H9 (cell line): Measurements from ENCODE around the gene FBXO30. TPM values are rescaled to one million over a fixed set of nuclear protein-coding genes. Genes with fewer than 3 reads are reported as not detected.

Source experiments
- DNase-seq: peaks from one replicate; pipeline ENCODE4 v3.0.0-alpha.2; 2017
- H2AFZ ChIP-seq: one replicate; pipeline ENCODE4 v1.6.1; 2013; ENCODE audit warnings: mild to moderate bottlenecking, low read length, control low read depth, moderate library complexity
- H2AK5ac ChIP-seq: 2 replicates; pipeline ENCODE4 v1.6.1; 2013; ENCODE audit warnings: low read length, control low read depth, mixed read lengths; ENCODE audit not compliant: insufficient read length
- H2BK120ac ChIP-seq: one replicate; pipeline ENCODE4 v1.6.1; 2013; ENCODE audit warnings: low read depth, mild to moderate bottlenecking, low read length, control low read depth, inconsistent platforms; ENCODE audit not compliant: poor library complexity, severe bottlenecking
- H2BK12ac ChIP-seq: 2 replicates; pipeline ENCODE4 v1.6.1; 2013; ENCODE audit warnings: low read length, control low read depth, mixed read lengths, low read depth; ENCODE audit not compliant: insufficient read length
- H2BK15ac ChIP-seq: 2 replicates; pipeline ENCODE4 v1.6.1; 2013; ENCODE audit warnings: low read depth, low read length, control low read depth
- H2BK20ac ChIP-seq: one replicate; pipeline ENCODE4 v1.6.1; 2013; ENCODE audit warnings: low read depth, mild to moderate bottlenecking, low read length, control low read depth, inconsistent platforms; ENCODE audit not compliant: poor library complexity, severe bottlenecking
- H2BK5ac ChIP-seq: 2 replicates; pipeline ENCODE4 v1.6.1; 2013; ENCODE audit warnings: low read length, control low read depth, mixed read lengths; ENCODE audit not compliant: insufficient read length
- H3K14ac ChIP-seq: 2 replicates; pipeline ENCODE4 v1.6.1; 2013; ENCODE audit warnings: low read length, control low read depth; ENCODE audit not compliant: insufficient read depth
- H3K18ac ChIP-seq: 2 replicates; pipeline ENCODE4 v1.6.1; 2013; ENCODE audit warnings: low read depth, mild to moderate bottlenecking, mixed read lengths, low read length, control low read depth; ENCODE audit not compliant: insufficient read length
- H3K23ac ChIP-seq: 2 replicates; pipeline ENCODE4 v1.6.1; 2013; ENCODE audit warnings: low read length, control low read depth, mixed read lengths, low read depth; ENCODE audit not compliant: insufficient read length
- H3K23me2 ChIP-seq: 2 replicates; pipeline ENCODE4 v1.6.1; 2013; ENCODE audit warnings: low read depth, mild to moderate bottlenecking, mixed read lengths, low read length, control low read depth; ENCODE audit not compliant: insufficient read length, poor library complexity, severe bottlenecking
- H3K27ac ChIP-seq: 2 replicates; pipeline ENCODE4 v1.5.1; 2013; ENCODE audit warnings: low read length, control low read depth, mixed read lengths, low read depth; ENCODE audit not compliant: insufficient read length
- H3K27me3 ChIP-seq: 2 replicates; pipeline ENCODE4 v1.6.1; 2013; ENCODE audit warnings: low read length, control low read depth, inconsistent platforms; ENCODE audit not compliant: insufficient read depth
- H3K4ac ChIP-seq: 2 replicates; pipeline ENCODE4 v1.6.1; 2013; ENCODE audit warnings: low read depth, mild to moderate bottlenecking, control low read depth, inconsistent platforms, low read length, moderate library complexity
- H3K4me1 ChIP-seq: 2 replicates; pipeline ENCODE4 v1.6.1; 2013; ENCODE audit warnings: low read length, control low read depth, inconsistent platforms; ENCODE audit not compliant: insufficient read depth
- H3K4me2 ChIP-seq: 2 replicates; pipeline ENCODE4 v1.6.1; 2013; ENCODE audit warnings: low read length, control low read depth, mixed read lengths; ENCODE audit not compliant: insufficient read length, insufficient read depth
- H3K56ac ChIP-seq: 2 replicates; pipeline ENCODE4 v1.6.1; 2013; ENCODE audit warnings: low read depth, mild to moderate bottlenecking, mixed read lengths, low read length, control low read depth; ENCODE audit not compliant: insufficient read length
- H3K79me1 ChIP-seq: 2 replicates; pipeline ENCODE4 v1.6.1; 2013; ENCODE audit warnings: low read depth, mild to moderate bottlenecking, moderate library complexity, low read length, control low read depth, inconsistent platforms; ENCODE audit not compliant: insufficient read depth, poor library complexity, severe bottlenecking
- H3K79me2 ChIP-seq: 2 replicates; pipeline ENCODE4 v1.6.1; 2013; ENCODE audit warnings: low read length, control low read depth, inconsistent platforms; ENCODE audit not compliant: insufficient read depth
- H3K9ac ChIP-seq: 2 replicates; pipeline ENCODE4 v1.6.1; 2013; ENCODE audit warnings: low read length, control low read depth, mixed read lengths; ENCODE audit not compliant: insufficient read length; ENCODE audit errors: extremely low read depth
- H3K9me3 ChIP-seq: one replicate; pipeline ENCODE4 v1.6.1; 2013; ENCODE audit warnings: low read depth, low read length, inconsistent platforms; ENCODE audit not compliant: control insufficient read depth
- H3T11ph ChIP-seq: one replicate; pipeline ENCODE4 v1.6.1; 2013; ENCODE audit warnings: mild to moderate bottlenecking, low read length, control low read depth, inconsistent platforms
- H4K20me1 ChIP-seq: one replicate; pipeline ENCODE4 v1.6.1; 2013; ENCODE audit not compliant: control insufficient read depth, insufficient read length, insufficient read depth
- H4K5ac ChIP-seq: 2 replicates; pipeline ENCODE4 v1.6.1; 2013; ENCODE audit warnings: low read depth, mild to moderate bottlenecking, mixed read lengths, low read length, control low read depth; ENCODE audit not compliant: insufficient read length
- H4K8ac ChIP-seq: replicated peaks from 2 replicates; pipeline ENCODE4 v1.6.1; 2013; ENCODE audit warnings: low read length, control low read depth, mixed read lengths, low read depth; ENCODE audit not compliant: insufficient read length
- H4K91ac ChIP-seq: 2 replicates; pipeline ENCODE4 v1.6.1; 2013; ENCODE audit warnings: low read depth, mild to moderate bottlenecking, moderate library complexity, mixed read lengths, low read length, control low read depth; ENCODE audit not compliant: insufficient read length
- H3K27ac Mint-ChIP-seq, 3 experiments: 2 replicates in 2 of 3; 3 replicates in 1 of 3; pipeline ENCODE4 v1.8.0; 2020 to 2021; ENCODE audit warnings: mixed read lengths in 3 of 3, mild to moderate bottlenecking in 1 of 3, moderate library complexity in 1 of 3
- H3K27me3 Mint-ChIP-seq: 2 replicates; pipeline ENCODE4 v1.8.0; 2021; ENCODE audit warnings: low read depth, mild to moderate bottlenecking, moderate library complexity, mixed read lengths
- H3K36me3 Mint-ChIP-seq, 3 experiments: 2 replicates in 2 of 3; 3 replicates in 1 of 3; pipeline ENCODE4 v1.8.0; 2020 to 2021; ENCODE audit warnings: low read depth in 3 of 3, mixed read lengths in 3 of 3; ENCODE audit not compliant: insufficient read depth in 1 of 3
- H3K4me1 Mint-ChIP-seq, 2 experiments: 2 replicates each; pipeline ENCODE4 v1.8.0; 2020; ENCODE audit warnings: mixed read lengths in 2 of 2
- H3K4me3 Mint-ChIP-seq, 2 experiments: 2 replicates in 1 of 2; 3 replicates in 1 of 2; pipeline ENCODE4 v1.8.0; 2020 to 2021; ENCODE audit warnings: mild to moderate bottlenecking in 2 of 2, mixed read lengths in 2 of 2, moderate library complexity in 1 of 2
- H3K9me3 Mint-ChIP-seq, 2 experiments: 2 replicates in 1 of 2; 3 replicates in 1 of 2; pipeline ENCODE4 v1.8.0; 2020; ENCODE audit warnings: mild to moderate bottlenecking in 2 of 2, mixed read lengths in 2 of 2, moderate library complexity in 1 of 2
- CTCF ChIP-seq: fragments of 200-600 bp; sonication (generic); conservative IDR thresholded peaks from 3 replicates; pipeline ENCODE4 v1.8.0; 2021; ENCODE audit warnings: antibody characterized with exemption, mild to moderate bottlenecking
- WGBS: extraction: QIAGEN DNeasy Blood & Tissue Kit; methylation state at CpG from one replicate; pipeline ENCODE4 v1.1.7; 2013; ENCODE audit warnings: missing lambda C conversion rate, low lambda C conversion rate, mixed read lengths; ENCODE audit not compliant: insufficient read length; ENCODE audit errors: extremely low coverage; 5-methylcytosine and 5-hydroxymethylcytosine counted together
- total RNA-seq: library from RNA; stranded (reverse); gene quantifications from 2 replicates; pipeline ENCODE4 v1.2.1, GENCODE V29; 2021

FBXO30 gene
- total RNA-seq, 1 experiment from 2014 or later: 16.9 TPM

- WGBS: no CpG with 5 or more reads among the region's 1 CpG
- Histone ChIP-seq H3K4me1 (no peaks in the 10 kb centered on the region), H2BK120ac (no peak overlapping the region), H4K20me1 (no peaks in the 10 kb centered on the region), H2BK15ac (no peak overlapping the region), H3K79me1 (no peaks in the 10 kb centered on the region), H3K9ac (no peak overlapping the region), H3K79me2 (no peaks in the 10 kb centered on the region), H3K14ac (no peak overlapping the region), H4K8ac (no peak overlapping the region), H3T11ph (no peak overlapping the region), H2AK5ac (no peak overlapping the region), H2AFZ (no peak overlapping the region), H3K27me3 (no peaks in the 10 kb centered on the region), H3K56ac (no peak overlapping the region), H2BK20ac (no peak overlapping the region), H3K4ac (no peak overlapping the region), H3K4me2 (no peak overlapping the region), H3K9me3 (no peaks in the 10 kb centered on the region), H3K23me2 (no peaks in the 10 kb centered on the region), H3K23ac (no peak overlapping the region), H3K27ac (no peak overlapping the region), H2BK12ac (no peak overlapping the region), H2BK5ac (no peak overlapping the region), H4K91ac (no peak overlapping the region), H3K18ac (no peak overlapping the region), H4K5ac (no peak overlapping the region)
- Mint-ChIP-seq H3K4me3 (no peak overlapping the region), H3K4me1 (no peaks in the 10 kb centered on the region), H3K36me3 (peaks cover 0 to 16% (median 6%) of the 10 kb centered on the region in 3 experiments; a peak in 5 of 7 replicates), H3K27me3 (no peaks in the 10 kb centered on the region), H3K27ac (no peak overlapping the region), H3K9me3 (peaks cover 13 to 15% of the 10 kb centered on the region in 2 experiments)
- DNase-seq: no peak
- TF ChIP-seq CTCF: no peak
Measured at GRCh38 chr6:145863366-145863765, 48.8 kb upstream of the FBXO30 start.
